Right ventricle myocardium superior (tissue), 1 donor: ENCODE data around the gene DYNLT1. TPM values are rescaled to one million over a fixed set of nuclear protein-coding genes. Genes with fewer than 3 reads are reported as not detected.
"Not testable (repeated sequence)": the region's sequence is repeated elsewhere in the genome, so short reads cannot be mapped to it uniquely, and the experiment has no call there.

Experiments used
- ATAC-seq: fragments of 200-7000 bp; cut with Tn5 transposase; one replicate; pipeline ENCODE4 v1.9.1; 2020; ENCODE audit warnings: mild to moderate bottlenecking; ENCODE audit not compliant: poor library complexity
- DNase-seq: peaks from one replicate; pipeline ENCODE4 v3.0.0-alpha.2; 2020
- intact Hi-C: fragments of 100-400 bp; cut with DNase I; formaldehyde crosslinking; loops from one replicate; pipeline ENCODE4 v1.11.2; 2022
- total RNA-seq: library from RNA; stranded (reverse); fragmentation: NEBNext Ultra II Directional; extraction: Animal tissue kit (Norgen Biotek cat#: 25700); gene quantifications from one replicate; pipeline ENCODE4 v1.2.1, GENCODE V29; 2021
- donor health status: DM: no; HTN: yes; CAD: no; lungs with severe emphysema.

DYNLT1 gene
- total RNA-seq, 1 donor from 2014 or later, result 128 TPM

DNA sequence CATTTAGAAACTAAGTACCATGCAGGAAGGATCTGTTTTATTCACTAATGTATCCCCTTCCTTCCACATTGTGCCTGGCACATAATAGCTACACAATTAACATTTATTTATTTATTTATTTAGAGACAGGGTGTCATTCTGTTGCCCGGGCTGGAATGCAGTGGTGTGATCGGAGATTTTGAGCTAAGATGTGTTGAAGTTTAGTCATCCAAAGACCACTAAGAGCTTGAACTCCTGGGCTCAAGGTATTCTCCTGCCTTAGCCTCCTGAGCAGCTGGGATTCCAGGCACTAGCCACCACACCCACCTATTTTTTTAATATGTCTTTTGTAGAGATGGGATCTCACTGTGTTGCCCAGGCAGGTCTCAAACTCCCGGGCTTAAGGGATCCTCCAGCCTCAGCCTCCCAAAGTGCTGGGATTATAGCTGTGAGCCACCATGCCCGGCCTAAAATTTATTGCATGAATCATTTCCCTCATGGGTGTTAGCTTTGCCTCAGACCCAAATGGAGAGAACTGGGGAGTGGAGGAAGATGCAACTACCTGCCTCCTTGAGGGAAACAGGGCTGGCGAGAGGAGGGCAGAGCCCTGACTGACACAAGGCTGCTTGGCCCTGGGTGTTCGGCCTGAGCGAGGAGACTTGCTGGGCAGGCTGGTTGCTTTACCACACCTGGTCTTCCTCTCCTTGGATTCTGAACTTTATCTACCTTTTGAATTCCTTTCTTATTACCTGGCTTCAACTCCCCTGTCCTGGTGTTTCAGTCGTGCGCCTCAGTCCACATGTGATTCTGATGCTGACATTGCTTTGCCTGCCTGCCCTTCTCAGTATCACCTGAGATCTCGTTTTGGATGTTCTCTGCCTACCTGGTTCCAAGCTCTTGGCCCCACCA lies 1.7 kb upstream of the DYNLT1 start:
- DNase-seq, result no peak
- intact Hi-C loops, result no loop called here
- no peak for ATAC-seq

DNA sequence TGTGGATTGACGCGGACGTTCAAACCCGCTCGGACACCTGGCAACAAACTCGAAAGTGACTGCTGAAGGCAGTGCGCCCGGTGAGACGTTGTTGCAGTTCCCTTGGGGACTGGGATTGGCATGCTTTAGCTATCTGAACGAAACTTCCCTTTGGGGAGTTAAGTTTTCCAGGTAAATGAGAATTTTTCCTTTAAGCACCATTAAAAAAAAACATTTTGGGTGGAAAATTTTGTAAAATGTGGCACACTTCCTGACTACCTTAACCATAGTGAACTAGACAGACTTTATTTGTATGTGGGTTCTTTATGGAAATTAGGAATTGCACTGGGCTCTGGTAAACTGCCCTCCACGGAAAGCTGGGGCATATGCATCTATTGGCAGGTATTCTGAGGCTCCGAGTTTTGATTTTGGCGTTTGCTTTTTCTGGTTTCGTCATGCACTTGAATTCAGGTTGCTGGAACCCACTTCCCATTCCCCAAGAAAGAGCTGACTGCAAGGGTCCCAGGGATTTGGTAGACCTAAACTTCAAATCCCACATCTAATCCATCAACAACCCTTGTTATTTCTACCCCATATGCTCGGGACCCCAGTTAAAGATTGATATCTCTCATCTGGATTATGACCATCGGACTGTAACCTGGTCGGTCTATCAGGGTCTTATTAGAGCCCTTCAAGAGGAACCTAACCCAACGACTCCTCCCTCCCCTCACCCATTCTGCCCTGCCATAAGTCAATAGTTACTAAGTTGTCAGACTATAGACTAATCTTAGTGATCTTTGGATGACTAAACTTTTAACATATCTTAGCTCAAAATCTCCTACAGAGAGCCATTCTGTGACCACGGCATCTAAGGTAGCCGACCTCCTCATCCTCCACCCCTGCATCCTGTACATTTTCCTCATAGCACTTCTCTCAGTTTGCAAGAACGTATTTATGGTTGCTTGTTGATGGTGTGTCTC lies 800 bp upstream of the DYNLT1 start:
- DNase-seq (no peak), ATAC-seq (no peak)
- intact Hi-C loops, result no loop called here

DNA sequence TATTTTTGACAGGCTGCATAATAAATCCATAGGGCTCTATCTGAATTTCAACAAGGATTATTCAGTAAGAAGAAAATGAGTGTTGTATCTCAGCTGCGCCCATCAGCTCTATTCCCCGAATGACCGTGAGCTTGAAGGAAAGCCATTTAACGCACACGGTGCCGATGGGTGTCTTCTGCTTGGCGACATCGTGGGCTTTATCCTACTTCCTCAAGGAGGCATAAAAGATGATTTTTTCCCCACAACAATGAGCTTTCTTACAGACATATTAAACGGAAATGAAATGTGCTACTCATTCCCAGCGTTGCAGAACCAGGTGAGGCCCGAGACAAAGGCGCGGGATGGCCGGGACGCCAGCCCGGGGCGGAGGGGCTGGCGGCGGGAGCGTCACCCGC lies 710 bp downstream of the DYNLT1 start:
- intact Hi-C loops, result no loop called here
- ATAC-seq (no peak), DNase-seq (no peak)

DNA sequence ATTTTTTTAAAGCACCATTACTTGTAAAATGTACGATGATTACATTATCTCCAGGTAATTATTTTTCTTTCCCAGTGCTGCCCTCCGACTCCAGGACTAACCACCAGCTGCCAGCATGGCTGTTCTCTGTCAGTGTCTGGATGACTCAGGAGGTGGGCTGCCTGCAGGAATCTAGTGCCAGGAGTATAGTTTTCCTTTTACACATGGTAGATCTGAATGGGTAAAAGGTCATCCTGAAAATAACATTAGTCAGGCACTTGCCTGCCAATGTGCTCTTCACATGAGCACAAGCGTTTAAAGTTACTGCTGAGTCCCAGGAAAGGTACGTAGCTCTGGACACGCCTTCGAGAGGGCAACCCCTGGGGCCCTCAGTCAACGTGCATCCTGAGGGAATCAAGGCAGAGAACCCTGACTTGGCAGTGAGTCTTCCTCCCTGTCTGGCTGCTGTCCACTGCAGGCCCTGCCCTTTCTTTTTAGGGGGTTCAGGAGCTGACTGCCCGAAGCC lies 2.4 kb downstream of the DYNLT1 start:
- ATAC-seq (peak; percentile 26), DNase-seq (peak; percentile 61)
- intact Hi-C loops, result no loop called here

DNA sequence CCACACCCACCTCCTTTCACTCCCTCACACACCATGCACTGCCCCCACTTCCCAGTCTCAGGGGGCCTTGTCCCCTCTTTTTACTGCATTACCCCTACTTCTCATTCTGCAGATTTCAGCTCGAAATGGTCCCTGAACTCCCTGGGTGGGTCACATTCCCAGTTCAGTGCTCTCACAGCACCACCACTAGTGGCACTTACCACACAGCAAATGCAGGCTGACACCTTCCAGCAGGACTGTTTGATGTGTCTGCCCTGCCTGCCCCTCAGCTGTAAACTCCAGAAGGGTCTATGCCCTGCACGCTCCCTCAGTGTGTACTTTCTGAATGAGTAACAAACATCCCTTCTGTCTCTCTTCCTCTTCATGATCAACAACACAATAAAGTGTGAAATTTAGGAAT lies 4.0 kb downstream of the DYNLT1 start:
- intact Hi-C loops, result no loop called here
- ATAC-seq (no peak), DNase-seq (no peak)

DNA sequence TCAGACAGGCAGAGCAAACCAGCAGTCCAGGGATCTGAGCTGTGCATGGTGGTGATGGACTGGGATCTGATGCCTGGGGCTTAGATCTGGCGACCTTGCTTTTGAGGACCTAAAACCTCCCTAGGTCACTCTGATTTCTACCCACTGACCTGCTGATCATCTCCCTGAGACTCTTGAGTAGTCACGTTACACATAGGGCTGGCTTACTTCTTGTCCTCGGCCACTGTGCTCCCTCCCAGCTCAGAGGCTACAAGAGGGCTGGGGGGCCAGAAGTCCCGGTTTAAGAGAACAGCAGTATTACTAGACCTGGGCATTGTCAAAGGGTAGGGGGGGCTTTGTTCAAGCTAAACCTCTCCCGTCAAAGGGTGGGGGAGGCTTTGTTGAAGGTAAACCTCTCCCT lies 5.5 kb downstream of the DYNLT1 start:
- DNase-seq (no peak), ATAC-seq (no peak)
- intact Hi-C loops, result no loop called here

DNA sequence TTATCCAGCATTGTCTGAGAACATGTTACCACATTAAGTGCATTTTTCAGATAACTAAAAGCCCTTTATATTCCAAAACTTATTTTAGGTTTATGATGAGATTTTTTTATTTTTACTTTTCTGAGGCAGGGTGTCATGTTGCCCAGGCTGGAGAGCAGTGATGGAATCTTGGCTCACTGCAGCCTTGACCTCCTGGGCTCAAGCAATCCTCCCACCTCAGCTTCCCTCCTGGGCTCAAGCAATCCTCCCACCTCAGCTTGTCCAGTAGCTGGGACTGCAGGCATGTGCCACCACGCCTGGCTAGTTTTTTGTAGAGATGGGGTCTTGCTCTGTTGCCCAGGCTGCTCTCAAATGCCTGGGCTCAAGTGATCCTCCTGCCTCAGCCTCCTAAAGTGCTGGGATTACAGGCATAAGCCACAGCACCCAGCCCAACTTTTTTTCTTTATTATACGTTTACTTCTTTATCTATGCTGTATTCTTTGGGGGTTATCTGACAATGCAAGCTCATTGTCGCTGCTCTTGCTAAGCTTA lies 6.2 kb downstream of the DYNLT1 start:
- DNase-seq (no peak), ATAC-seq (no peak)
- intact Hi-C loops, result no loop called here

DNA sequence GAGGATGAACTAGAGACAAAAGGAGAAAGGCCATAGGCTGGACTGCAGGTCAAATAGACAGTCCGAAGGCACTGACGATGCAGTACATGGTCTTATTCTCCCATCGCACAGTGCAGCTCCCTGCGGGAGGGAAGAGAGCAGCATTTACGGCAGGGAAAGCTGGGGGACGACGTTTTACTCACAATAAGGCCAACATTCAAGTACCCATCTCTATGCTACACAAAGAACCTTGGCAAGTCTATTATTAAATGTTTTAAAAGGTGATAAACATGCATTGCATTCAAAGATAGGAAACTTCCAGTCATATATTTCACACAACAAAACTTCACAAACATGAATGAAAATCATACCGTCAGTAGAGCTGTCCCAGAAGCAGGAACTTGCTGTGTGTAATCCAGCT lies 7.8 kb downstream of the DYNLT1 start:
- DNase-seq (no peak), ATAC-seq (no peak)
- intact Hi-C loops, result no loop called here

DNA sequence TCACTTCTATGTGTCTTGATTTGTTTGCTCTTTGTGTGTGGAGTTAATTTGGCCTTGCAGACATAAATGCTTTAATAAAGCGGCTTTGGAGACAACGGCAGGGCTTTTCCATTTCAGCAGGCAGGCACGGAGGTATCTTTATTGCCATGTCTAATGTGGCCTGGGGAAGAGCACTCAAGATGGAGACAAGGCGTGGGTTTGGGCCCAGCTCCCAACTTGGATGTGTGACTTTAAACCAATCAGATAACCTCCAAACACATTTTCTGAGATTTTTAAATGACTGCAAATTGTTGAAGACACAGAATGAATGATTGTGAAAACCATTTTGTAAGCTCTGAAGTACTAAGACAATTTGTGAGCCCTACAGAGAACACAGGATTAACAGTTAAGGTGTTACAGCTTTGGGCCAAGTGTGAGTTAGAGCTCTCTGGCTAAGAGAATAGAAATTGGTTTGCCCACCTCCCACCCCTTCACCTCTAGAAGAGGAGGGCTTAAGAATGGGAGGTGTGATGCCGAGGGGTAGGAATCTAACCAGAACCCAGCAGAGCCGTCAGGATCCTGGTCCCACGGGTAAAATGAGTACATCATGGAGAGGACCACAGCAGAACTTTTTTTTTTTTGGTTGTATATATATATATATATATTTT lies 9.0 kb downstream of the DYNLT1 start:
- ATAC-seq, result no peak
- DNase-seq, result no peak

DNA sequence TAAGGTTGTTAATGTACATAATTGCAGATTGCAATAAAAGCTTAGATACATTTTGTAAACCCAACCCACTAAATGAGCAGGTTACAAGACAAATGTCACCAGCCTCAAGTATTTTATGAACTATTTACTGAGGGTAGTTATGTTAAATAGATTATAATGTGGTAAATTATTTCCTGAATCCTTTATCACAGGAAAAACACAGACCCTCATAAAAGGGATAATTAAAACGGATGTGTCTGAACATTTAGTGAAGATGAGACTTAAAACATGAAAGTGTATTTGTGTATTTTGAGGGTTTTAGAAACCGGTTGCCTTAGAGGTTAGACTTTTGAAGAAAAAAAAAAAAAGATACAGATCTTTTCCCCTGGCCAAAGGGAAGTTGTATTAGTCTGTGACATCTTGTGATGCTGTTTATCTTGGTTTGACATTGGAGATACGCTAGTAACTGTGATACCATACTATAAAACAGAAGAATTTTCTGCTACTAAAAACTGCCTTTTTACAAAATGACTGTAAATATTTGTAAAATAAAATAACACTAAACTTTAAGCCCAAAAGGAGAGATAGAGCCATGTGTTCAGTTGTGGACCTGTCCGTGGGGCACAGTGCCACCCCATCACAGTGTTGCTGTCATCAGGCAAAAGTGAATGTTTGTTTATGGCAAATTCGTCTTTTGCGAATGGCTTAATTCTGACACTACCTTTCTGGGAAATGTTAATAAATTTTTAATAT lies 9.7 kb downstream of the DYNLT1 start:
- ATAC-seq, result no peak
- DNase-seq, result no peak
- intact Hi-C loops, result no loop called here

More for the DNA sequence above, 9.0 kb downstream of the DYNLT1 start:
- intact Hi-C loops, result no loop called here

DNA sequence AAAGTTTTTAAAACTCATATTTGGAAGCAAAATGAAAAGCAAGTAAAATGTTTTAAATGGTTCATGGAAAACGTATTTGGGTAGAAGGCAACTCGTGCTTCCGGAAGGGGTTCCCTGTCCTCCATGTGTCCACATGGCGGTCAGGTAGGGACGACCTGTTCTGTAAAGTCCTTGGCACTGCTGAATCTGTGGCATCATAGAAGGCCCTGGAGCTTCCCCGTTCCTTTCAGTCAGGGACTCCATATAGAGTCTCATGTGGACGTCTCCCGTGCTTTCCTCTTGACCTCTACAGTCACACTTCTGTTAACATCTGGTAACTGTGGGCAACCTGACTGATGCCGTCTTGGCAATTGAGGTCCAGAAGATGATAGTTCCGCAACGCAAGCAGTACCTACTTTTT lies 11.4 kb downstream of the DYNLT1 start:
- intact Hi-C loops, result no loop called here
- ATAC-seq, result no peak
- DNase-seq, result no peak

DNA sequence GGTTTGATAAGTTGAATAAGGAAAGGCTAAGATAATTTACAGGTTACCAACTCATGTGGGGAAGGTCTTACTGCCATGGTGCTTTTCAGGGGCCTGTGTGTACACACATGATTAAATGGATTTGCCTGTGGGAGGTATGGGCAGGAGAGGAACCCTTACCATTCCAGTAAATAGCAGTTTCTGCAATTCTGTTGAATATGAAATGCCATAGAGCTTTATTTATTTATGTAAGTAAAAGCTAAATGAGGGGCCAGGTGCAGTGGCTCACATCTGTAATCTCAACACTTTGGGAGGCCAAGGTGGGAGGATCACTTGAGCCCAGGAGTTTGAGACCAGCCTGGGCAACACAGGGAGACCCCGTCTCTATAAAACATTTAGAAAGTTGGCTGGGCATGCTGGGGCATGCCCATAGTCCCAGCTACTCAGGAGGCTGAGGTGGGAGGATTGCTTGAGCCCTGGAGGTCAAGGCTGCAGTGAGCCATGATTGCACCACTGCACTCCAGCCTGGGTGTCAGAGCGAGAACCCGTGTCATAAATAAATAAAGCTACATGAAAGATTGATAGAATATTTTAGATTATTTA lies 11.9 kb downstream of the DYNLT1 start:
- DNase-seq, intact Hi-C loops, ATAC-seq: not testable (repeated sequence)

DNA sequence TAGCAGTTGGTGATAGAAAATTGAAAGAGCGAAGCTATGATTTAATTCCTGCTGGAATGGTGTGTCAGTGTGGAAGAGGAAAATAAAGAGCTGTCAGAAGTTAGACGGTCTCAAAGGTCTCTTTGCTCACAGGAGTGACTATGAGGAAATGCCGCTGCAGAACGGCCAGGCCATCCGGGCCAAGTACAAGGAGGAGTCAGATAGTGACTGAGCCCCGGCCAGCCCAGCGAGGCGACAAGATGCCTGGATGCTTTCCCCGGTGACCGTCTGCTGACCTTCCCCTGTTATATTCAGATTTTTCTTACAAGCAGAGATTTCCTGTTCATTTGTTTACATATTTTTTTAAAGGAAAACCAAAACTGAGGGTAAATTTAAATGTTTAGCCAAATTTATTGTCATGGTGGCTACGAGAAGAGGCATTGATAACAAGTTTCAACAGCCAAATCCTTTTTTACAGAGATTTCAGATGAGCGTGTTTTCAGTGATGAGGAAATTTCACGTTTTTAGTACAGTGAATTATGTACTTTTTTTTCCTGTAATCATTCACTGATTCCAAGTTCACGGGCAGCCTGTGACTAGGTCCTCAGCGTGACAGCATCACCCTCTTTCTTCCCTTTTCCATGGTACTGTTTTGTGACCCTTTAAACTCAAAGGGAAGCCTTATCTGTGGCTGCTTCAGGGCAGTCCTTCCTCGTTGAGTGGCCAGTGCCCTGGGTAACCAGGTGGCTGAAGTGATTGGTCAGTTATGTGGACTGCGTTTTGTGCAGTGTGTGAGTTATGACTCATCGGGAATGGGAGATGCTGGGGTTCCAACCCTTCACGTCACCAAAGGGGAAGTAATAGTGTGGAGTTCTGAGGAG lies 12.6 kb downstream of the DYNLT1 start:
- peak; percentile 89 for DNase-seq
- peak; percentile 92 for ATAC-seq
- intact Hi-C loops, result no loop called here

DNA sequence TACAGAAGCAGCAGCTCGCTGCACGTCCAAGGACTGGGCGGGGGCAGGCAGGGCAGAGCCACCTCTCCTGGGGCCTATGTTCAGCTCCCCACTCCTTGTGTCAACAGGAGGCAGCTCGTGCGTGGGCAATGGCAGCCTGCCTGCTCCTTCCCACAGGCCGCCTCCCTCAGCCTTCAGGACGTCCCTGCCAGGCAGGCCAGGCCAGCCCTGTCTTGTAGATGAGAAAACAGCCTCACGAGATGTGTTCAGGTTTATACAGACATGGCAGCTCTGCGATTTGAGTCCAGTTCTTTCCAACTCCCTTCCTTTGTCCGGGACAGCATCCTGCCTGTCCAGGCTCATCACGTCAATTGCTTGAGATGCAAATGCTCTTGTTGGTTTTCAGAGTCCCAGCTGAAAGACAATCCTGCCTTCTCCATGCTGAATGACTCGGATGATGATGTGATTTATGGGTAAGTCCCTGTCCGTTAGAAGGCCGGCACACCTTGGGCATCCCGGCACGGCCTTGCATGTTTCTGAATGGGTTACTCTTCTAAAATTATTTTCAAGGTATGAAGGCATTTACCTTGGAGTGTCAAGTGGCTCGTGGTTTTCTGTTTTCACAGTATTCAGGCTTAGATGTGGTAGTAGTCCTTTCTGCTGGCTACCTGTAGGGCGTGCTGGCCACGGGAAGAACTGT lies 13.5 kb downstream of the DYNLT1 start:
- intact Hi-C loops, result no loop called here
- DNase-seq, result peak; percentile 85
- peak; percentile 58 for ATAC-seq

DNA sequence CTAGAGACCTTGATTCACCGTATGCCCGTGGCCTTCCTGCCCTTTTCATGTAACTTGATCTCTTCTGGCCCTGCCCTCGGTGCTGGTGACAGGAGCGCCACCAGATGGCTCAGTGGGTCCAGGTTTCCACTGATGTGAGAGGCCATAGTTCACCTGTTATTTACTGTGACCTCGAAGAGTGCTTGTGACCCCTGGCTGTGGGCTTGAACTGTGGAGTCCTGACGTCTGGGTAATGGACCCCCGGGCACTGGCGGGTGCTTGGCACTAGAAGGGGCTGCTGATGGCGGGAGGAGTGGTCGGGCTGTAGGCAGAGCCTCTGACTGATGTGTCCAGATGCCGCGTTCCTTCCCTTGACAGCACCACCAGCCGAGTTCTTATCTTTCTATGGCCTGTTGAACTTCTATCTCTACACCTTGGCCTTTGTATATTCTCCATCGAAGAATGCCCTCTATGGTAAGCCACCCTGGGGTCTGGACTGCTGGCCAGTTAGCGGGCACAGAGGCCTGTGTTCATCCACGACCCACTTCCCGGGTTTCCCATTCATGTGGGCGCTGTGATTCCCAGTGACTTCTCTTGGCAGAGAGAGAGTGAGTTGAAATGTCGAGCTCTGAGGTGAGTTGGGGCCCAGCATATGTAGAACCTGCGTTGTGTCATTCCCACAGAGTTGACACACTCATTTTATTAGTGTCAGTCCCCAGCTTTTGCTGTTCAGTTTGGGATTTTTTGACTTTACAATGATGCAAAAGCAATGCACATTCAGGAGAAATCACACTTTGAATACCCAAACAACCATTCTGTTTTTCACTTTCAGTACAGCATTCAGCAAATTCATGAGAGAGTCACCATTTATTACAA lies 14.9 kb downstream of the DYNLT1 start:
- ATAC-seq (peak; percentile 45), DNase-seq (peak; percentile 57)
- intact Hi-C loops, result loop anchor here (10.0 kb wide), 1 partner anchor 65 kb away; no protein-coding TSS in a partner anchor
